Measurements from ENCODE around the gene PC.
"Not testable (repeated sequence)": the region's sequence is repeated elsewhere in the genome, so short reads cannot be mapped to it uniquely, and the experiment has no call there.

PC gene

DNA sequence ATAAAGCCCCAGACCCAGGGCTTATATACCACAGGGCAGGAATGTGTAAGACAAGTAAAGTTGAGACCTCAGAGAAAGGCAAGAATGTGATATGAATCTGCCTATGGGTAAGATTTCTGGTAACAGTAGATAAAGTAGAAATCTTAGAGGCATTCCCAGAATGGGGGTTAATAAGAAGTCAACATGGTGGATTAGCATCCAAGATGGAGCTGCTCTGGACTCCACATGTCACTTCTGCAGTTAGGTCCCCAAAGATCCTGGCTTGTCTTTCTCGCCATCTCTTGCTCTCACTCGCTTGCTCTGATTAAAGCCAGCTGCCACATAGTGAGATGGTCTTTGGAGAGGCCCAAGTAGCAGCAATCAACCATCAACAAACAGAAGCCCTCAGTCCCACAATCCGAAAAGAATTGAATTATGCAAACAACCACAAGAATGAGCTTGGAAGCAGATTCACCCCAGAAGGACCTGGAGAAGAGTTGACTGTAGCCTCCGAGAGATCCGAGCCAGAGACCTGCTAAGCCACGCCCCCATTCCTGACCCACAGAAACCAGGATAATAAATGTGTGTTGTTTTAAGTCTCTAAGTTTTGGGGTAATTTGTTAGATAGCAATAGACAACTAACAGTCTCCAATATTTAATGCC, 11.5 kb upstream of the PC start:
- no peak for TF ChIP-seq CTCF (conservative IDR thresholded peaks at IDR 0.05)
- H3K27ac ChIP-seq, result no peak overlapping the region

- no peak for TF ChIP-seq CTCF (conservative IDR thresholded peaks at IDR 0.05)
- H3K27ac ChIP-seq, result no peak overlapping the region
Measured at GRCh38 chr11:66967670-66968425, 9.7 kb upstream of the PC start.

DNA sequence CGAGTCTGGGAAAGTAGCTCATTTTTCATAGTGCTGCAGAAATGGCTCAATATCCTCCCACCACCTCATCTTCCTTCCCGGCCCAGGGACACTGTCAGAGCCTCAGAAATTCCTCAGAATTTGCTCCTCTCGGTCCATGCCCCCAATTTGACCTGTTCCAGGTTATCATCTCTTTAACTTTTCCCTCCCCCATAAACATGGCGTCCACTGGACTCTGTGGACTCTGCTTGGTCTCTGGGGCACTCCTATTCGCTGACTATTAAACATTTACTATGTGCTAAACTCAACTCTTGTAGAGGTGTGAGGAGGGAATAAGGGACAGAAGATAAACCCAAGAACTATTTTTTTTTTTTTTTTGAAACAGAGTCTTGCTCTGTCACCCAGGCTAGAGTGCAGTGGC, 8.2 kb upstream of the PC start:
- H3K27ac ChIP-seq, result no peak overlapping the region
- TF ChIP-seq CTCF (conservative IDR thresholded peaks at IDR 0.05), result no peak

- TF ChIP-seq CTCF (conservative IDR thresholded peaks at IDR 0.05), result no peak
- no peak overlapping the region for H3K27ac ChIP-seq
Measured at GRCh38 chr11:66964495-66964894, 6.3 kb upstream of the PC start.

DNA sequence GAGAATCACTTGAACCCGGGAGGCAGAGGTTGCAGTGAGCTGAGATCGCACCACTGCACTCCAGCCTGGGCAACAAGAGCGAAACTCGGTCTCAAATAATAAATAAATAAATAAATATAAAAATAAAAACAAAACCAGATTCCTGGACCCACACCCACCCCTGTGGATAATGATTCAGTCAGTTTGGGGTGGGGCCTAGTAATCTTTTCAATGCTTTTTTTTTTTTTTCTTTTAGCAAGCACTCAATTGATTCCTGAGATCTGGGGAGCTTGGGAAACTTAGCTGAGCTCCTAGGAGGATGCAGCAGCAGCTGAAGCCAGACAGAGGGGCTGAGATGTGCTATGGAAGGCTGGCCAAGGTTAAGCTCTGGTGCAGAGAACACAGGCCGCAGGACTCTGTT, 4.6 kb upstream of the PC start:
- H3K27ac ChIP-seq, result no peak overlapping the region
- no peak for TF ChIP-seq CTCF (conservative IDR thresholded peaks at IDR 0.05)

- no peak for TF ChIP-seq CTCF (conservative IDR thresholded peaks at IDR 0.05)
- H3K27ac ChIP-seq, result no peak overlapping the region
Measured at GRCh38 chr11:66962247-66962646, 4.1 kb upstream of the PC start.

DNA sequence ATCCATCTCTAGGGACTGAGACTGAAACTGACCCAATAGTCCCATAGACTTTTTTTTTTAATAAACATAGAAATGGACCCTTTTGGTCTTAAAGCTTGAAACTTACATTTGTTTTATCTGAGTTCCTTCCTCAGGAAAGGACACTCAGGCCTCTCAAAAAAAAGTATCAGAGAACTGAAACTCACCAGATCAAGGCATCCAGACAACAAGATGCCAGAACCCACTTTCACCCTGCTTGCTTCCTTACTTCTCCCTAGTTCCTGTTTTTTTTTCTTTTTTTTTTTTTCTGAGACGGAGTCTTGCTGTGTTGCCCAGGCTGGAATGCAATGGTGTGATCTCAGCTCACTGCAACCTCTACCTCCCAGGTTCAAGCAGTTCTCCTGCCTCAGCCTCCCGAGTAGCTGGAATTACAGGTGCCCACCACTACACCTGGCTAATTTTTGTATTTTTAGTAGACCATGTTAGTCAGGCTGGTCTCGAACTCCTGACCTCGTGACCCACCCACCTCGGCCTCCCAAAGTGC, 3.6 kb upstream of the PC start:
- not testable (repeated sequence) for H3K27ac ChIP-seq

DNA sequence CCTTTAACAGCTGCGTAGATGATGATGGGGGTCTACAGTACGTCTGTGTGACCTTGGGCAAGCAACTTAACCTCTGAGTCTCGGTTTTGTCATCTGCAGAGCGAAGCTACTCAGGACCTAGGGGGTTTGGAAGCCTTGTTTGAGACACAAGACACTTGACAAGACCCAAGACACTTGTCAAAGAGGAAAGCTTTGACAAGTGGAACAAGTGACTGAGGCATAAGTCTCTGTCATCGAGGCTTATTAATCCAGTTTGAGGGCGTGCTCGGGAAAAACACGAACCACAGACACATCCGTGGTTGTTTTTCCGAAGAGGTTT, 732 bp upstream of the PC start:
- no peak for TF ChIP-seq CTCF (conservative IDR thresholded peaks at IDR 0.05)

More for the DNA sequence above, 732 bp upstream of the PC start:
- H3K27ac ChIP-seq, result peak overlapping the region; percentile 82

Measured in VCaP (cell line).